Measurements from ENCODE around the gene CARNS1.

DNA sequence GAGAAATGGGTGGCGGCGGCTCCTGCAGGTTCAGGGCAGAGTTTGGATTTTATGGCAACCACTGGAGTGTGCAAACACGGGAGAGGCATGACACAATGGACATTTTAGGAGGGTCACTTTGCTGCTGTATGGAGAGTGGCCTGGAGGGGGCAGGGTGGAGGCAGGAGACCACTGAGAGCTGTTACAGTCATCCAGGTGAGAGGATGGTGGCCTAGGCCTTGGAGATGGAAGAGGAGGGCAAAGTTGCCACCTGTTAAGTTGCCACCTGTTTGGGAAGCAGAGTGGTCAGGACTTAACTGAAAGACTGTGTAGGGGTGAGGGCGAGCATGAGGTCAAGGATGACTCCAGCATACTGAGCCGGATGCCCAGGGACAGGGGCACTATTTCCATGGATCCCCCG lies 26.0 kb upstream of the CARNS1 start:
- TF ChIP-seq, protein P1, sequence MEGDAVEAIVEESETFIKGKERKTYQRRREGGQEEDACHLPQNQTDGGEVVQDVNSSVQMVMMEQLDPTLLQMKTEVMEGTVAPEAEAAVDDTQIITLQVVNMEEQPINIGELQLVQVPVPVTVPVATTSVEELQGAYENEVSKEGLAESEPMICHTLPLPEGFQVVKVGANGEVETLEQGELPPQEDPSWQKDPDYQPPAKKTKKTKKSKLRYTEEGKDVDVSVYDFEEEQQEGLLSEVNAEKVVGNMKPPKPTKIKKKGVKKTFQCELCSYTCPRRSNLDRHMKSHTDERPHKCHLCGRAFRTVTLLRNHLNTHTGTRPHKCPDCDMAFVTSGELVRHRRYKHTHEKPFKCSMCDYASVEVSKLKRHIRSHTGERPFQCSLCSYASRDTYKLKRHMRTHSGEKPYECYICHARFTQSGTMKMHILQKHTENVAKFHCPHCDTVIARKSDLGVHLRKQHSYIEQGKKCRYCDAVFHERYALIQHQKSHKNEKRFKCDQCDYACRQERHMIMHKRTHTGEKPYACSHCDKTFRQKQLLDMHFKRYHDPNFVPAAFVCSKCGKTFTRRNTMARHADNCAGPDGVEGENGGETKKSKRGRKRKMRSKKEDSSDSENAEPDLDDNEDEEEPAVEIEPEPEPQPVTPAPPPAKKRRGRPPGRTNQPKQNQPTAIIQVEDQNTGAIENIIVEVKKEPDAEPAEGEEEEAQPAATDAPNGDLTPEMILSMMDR (IDR thresholded peaks at IDR 0.05), result peak in 1 of 2 donors; percentile 40
- TF ChIP-seq EP300 (IDR thresholded peaks at IDR 0.05) (no peak), POLR2AphosphoS5 (IDR thresholded peaks at IDR 0.05) (no peak)
